SH-SY5Y (cell line): Measurements from ENCODE around the gene RPGR.

Experiments
- GATA2 ChIP-seq: IDR thresholded peaks from 2 replicates; pipeline ENCODE4 v1.6.1; 2011; ENCODE audit warnings: mild to moderate bottlenecking, low read depth, low read length
- GATA3 ChIP-seq: IDR thresholded peaks from 2 replicates; pipeline ENCODE4 v1.6.1; 2011; ENCODE audit warnings: low read depth, mild to moderate bottlenecking, low read length, moderate library complexity

GRCh38 chrX:38268011-38268410 lies 59.3 kb downstream of the RPGR start:
- TF ChIP-seq GATA2 (no peak), GATA3 (no peak)
